Measurements from ENCODE around the gene HBB.
"Not testable (repeated sequence)": the region's sequence is repeated elsewhere in the genome, so short reads cannot be mapped to it uniquely, and the experiment has no call there.

DNA sequence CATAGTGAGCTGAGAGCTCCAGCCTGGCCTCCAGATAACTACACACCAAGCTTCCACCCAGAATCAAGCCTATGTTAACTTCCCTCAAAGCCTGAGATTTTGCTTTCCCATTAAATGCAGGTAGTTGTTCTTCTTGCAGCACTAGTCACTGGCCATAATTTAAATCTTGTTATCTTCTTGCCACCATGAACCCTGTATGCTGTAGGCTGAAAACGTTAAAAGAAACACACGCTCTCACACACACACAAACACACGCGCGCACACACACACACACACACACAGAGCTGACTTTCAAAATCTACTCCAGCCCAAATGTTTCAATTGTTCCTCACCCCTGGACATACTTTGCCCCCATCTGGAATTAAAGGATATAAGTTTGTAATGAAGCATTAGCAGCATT is 26.6 kb upstream of the HBB start:
- TF ChIP-seq, protein P1, sequence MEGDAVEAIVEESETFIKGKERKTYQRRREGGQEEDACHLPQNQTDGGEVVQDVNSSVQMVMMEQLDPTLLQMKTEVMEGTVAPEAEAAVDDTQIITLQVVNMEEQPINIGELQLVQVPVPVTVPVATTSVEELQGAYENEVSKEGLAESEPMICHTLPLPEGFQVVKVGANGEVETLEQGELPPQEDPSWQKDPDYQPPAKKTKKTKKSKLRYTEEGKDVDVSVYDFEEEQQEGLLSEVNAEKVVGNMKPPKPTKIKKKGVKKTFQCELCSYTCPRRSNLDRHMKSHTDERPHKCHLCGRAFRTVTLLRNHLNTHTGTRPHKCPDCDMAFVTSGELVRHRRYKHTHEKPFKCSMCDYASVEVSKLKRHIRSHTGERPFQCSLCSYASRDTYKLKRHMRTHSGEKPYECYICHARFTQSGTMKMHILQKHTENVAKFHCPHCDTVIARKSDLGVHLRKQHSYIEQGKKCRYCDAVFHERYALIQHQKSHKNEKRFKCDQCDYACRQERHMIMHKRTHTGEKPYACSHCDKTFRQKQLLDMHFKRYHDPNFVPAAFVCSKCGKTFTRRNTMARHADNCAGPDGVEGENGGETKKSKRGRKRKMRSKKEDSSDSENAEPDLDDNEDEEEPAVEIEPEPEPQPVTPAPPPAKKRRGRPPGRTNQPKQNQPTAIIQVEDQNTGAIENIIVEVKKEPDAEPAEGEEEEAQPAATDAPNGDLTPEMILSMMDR (IDR thresholded peaks at IDR 0.05; ENCODE audit: borderline replicate concordance, extremely low read depth, low read length, poor library complexity, severe bottlenecking): not testable (repeated sequence)
- TF ChIP-seq EZH2 (IDR thresholded peaks at IDR 0.05; ENCODE audit: borderline replicate concordance, low read depth, low read length, severe bottlenecking): not testable (repeated sequence)

Measured in DND-41 (cell line).